GM21367 (cell line): ENCODE measurements around the gene NT5DC1.

Source experiments
- ATAC-seq: cut with Tn5 transposase; IDR thresholded peaks from one replicate; pipeline ENCODE4 v1.9.1; 2021; ENCODE audit not compliant: unreplicated experiment

NT5DC1 gene

DNA sequence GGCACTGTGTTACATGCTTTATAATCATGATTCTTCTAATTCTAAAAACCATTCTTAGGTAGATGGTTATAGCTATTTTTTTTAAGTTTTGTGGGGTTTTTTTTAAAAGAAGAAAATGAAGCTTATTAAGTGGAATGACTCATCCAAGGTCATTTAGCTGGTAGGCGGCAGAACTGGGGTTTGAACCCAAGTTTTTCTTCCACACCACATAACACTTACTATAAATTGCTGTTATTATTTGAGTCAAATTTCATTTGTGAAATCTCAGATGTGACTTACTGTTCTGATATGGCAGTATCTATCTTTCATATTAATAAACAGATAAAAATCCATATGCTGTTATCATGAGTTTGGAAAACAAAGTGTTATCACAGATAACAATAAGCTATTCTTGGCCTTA, 35.7 kb downstream of the NT5DC1 start:
- ATAC-seq = no peak

DNA sequence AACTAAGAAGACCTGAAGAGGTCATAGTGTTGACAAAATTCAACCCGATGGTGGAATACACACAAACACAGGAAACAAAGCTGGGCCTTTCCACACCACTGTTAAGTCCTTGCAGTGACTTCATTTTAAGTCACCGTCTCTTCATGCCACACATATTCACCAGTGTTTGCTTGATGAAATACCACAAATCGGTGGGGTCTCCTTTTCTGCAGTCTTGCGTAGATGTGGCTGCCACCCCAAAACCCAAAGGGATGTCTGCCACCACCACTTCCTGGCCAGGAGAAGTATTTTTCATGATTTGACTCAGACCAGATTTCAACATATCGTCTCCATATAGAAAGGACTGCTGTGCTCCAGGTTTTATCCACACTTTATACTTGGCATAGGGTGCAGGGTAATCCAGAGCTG, 36.3 kb downstream of the NT5DC1 start:
- ATAC-seq = no peak

DNA sequence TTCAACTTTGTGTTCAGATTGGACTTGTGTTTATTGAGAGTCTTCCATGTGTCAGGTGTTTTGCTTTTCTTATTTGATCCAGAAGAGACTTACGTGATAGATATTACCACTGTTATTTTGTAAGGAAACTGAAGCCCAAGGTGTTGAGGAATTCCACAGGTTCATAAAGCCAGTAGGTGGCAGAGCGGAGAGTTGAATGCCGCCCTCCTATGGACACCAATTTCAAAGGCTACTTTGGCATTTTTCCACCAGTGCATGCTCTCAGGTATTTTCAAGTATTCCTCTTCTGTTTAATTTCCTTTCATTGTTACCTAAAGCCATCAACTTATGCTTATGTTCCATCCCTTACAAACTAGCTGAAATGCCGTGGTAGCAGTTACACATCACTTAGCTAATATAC, 39.3 kb downstream of the NT5DC1 start:
- no peak for ATAC-seq

DNA sequence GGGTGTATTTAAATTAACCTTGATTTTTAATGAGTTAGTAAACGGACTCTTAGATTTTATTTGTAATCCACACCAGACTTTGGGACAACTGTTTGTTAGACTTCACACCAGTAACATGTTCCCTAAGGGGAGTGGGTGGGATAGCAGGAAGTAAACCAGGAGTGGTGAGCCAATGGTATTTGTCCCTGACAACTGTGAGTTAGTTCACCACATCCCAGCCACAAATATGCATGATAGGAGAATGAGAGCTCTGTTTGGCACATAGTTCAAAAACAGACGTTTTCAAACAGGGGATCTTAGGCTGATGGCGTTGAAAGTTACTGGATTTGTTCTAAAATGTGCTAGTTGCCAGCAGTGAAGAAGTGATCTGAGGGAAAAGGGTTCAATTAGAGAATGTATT, 44.0 kb downstream of the NT5DC1 start:
- no peak for ATAC-seq

DNA sequence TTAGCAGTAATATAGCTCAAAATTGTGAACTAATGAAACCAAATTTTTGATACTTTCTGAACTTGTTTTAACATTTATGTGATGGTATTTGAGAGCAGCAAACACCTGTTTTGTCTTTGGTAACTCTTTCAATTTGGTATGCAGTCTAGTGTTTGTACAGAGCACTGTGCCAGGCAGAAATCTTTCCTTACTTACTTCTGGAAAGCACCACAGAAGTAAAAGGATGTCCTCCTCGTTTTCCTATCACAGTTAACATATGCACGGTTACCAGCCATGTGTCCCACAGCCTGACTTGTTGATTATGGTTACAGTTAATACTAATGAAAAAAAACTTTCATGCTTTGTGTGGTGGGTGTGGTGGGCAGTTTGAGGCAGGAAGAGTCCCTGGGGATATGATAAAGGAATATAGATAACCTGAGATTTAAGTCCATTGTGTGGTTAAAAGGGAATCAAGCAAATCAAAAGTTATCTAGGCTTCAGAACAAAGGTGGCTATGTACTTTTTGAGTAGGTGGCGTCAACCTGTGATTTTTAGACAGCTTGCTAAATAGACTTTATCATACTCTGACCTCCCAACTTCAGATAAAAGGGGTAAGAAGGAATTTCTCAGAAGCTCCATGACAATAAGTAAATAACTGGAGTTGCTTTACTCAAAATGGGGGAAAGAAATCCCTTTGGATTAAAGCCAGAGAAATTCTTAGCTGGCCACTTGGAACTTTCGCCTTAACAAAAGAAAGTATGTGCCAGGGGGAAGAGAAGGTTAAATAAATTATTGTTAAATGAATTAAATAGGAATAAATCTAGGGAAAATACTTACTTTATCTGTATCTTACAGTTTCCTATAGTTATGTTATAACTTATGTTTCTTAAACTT, 45.4 kb downstream of the NT5DC1 start:
- ATAC-seq = no peak

DNA sequence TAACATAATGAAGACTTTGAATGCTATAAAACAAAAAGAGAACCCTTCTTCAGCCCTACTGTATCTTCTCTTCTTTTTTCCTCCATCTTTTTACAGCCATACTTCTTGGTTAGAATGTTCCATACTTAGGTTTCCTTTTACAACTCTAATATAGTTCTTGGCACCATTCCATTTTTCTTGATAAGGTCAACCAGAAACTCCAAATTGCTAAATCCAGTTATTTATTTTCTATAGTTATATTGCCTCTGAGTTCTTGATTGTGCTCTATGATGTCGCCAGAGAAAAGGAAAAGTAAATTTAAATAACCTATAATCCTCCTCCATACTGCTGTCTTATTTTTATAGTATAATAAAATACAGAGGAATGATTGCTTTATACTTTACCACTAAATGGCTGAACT, 52.0 kb downstream of the NT5DC1 start:
- no peak for ATAC-seq

DNA sequence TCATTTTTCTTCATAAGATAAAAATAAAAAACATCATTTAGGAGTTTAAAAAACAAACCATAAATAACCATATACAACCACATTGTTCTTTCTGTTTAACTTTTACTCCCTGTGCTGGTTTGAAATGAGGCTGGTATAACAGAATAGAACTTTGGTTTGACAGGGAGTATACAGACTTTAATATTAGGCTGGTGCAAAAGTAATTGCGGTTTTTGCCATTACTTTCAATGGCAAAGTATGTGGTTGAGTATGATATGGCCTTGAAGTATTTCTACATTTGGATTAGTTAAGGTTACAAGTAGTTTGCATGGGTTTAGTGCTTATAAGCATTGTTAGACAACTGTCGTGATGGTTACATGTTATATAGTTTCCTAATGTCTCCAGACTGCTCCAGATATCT, 54.2 kb downstream of the NT5DC1 start:
- ATAC-seq = no peak

DNA sequence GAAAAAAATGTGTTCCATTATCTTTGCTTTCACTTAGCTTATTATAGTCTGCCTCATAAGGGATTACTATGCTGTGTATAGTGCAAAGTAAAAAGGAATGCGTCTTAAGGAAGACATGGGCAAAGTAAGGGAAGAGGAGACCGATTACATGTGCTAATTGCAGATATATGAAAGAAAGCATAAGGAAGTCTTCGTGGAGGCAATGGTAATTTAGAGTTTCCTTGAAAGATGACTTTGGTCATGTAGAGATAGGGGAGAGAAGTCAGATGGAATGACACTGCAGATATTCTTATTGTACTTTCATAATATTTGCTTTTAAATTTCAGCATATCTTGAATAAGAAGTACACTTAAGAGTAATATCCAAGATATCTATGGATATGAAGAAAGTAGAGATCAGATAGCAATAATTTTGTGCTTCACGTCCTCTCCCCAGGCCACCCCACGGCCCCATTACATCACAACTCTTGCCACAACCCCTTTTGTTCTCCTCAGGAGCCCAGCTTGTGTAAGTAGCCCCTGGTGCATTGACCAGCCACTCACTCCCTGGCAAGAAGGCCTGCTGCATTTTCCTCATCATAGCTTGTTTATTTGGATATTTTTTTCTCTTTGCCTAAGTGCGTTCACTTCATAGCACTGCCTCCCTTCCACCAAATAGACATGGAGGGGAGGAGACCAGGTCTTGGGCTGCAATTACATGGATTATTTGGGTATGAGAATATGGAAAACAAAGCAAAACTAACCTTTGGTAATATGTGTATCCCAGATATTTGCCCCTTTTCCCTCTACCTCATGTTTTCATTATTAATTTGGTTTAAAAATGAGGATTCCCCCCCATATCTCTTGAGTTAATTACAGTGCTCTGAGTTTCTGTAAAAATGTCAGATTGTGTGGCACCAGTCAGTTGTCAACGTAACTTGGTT, 56.0 kb downstream of the NT5DC1 start:
- ATAC-seq = no peak

DNA sequence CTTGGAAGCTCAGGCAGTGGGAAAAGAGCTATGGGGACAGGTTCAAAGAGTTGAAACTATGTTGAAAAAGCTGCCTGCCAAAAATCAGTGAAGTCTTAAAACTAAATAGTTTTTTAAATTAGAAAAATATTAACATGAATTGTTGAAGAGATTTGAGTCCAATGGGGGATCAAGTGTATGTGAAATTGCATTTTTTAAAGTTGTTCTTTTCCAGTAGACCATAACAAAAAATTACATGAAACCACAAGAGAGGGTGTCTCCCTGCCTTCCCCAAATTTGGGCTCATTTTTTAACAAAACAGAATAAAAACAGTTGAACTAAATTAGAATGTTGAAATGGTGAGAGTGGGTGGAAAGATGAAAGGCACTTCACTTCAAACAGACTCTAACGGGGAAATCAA, 56.7 kb downstream of the NT5DC1 start:
- ATAC-seq = no peak

DNA sequence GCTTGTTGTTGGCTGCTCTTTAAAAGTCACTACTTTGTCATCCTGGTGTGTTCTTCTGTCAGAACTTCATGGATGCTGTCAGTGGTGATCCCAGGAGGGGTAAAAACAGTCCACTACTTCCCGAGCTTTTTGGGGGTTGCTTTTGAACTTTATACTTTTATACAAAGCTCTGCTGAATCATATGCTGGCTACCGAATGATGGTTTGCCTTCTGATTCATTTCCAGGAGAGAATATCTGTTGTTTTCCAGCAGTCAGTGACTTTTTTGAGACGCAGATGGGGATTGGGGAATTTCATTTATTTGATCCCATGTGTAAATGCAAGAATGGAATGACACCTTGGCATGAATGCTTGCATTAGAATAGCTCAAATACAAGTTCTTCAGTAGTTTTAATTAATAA, 58.0 kb downstream of the NT5DC1 start:
- ATAC-seq = no peak

DNA sequence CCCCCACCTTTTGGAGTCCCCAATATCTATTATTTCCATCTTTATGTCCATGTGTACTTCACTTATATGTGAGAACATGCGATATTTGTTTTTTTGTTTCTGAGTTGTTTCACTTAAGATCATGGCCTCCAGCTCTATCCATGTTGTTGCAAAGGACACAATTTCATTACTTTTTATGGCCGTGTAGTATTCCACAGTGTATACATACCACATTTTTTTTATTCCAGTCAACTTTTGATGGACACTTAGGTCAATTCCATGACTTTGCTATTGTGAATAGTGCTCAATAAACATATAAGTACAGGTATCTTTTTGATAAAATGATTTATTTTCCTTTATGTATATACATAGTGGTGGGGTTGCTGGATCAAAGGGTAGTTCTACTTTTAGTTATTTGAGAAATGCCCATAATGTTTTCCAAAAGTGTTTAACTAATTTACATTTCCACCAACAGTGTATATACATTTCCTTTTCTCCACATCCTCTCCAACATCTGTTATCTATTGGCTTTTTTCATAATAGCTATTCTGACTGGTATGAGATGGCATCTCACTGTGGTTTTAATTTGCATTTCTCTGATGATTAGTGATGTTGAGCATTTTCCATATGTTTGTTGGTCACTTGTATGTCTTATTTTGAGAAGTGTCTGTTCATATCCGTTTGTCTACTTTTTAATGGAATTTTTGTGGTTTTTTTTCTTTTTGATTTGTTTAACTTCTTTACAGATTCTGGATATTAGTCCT, 59.3 kb downstream of the NT5DC1 start:
- no peak for ATAC-seq

DNA sequence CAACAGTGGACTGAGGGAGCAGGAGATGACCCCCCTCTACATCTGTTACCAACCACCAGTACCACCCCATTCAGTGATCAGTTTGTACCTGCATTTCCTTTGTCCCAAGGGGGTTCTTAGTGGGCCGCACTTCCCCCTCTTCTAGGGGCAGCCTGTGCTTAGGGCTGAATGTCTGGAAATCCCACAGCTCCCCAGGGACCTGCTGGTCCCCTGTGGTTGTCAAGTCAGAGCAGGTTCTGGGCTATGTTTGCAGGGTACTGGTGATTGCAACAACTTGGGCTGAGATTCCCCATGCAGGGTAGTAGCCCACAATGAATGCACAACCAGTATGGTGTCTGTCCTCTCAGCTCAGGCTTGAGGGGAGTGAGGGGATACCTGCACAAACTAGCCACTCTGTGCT, 64.9 kb downstream of the NT5DC1 start:
- no peak for ATAC-seq

DNA sequence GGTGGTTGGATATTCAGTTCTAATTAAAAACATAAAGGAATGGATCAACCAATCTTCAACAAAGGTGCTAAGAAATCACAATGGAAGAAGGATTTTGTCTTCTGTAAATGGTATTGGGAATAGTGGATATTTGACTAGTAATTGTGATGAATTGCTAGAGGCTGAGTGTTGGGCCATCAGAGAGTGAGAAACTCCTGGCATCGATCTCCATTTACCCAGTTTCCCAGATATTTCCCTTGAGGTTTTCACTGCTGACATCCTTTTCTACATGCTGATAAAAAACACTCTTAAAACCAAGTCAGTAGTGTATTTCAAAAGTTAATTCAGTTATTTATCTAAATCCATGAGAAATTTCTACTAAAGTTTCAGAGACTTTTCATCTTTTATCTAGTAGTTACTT, 65.7 kb downstream of the NT5DC1 start:
- ATAC-seq = no peak

DNA sequence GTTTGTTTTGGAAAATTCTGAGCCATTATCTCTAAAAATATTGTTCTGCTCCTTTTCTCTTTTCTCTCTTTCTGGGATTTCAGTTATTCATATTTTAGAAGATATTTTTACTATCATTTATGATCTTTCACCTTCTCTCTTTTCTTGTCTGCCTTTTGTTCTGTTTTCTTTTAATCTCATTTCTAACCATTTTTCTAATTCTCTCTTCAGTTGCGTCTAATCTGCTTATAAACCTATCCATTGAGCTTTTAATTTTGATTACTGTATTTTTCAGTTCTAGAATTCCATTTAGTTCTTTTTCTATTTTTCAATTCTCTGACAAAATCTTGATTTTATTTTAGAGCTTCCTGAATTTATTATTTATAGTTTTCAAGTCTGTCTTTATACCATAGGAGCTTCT, 67.5 kb downstream of the NT5DC1 start:
- ATAC-seq = no peak

DNA sequence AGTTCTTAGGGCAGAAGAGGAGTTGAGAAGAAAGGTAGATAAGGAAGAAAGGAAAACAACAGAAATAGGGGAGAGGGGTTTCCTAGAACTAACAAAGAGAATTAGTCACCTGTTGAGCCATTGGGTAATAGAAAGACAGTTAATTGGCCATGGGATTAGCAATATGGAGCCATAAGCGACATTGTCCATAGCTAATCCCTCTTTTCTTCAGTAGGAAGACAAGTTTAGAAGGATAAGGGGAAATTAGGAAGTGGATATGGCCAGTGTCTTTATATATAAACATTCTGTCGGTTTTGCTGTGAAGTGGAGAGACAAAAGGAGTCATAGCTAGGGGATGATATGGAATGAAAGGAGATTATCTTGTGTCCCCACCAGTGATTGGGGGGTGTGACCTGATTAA, 69.2 kb downstream of the NT5DC1 start:
- ATAC-seq = no peak

DNA sequence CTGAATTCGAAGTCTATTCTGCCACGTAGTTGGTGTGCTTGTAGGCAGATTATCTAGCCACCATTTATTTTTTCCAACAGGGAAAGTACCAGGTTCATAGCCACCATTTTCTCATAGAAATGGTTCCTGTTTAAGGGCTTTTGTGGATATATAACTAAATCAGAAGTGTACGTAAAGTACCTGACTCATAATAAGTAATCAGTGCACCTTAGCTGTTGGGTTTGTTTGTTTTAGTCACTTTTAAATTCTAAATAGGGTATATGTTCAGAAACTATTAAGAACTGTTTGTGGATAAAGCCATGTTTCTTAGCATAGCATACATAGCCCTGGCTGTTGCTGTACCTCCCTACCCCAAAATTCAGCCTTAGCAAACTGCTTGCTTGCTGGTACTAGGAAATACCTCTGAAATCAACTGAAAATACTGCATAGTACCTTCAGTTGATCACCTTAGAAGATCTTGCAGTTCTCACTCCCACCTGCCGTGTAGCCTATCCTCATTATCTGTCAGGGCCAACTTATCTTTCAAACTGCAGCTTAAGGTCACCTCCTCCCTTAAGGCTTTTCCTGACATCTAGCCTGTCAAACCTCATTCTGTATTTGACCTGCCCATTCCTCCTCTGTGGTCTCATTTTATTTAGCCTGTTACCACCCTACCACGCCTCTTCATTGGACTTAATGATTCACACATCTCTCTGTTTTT, 69.9 kb downstream of the NT5DC1 start:
- no peak for ATAC-seq

DNA sequence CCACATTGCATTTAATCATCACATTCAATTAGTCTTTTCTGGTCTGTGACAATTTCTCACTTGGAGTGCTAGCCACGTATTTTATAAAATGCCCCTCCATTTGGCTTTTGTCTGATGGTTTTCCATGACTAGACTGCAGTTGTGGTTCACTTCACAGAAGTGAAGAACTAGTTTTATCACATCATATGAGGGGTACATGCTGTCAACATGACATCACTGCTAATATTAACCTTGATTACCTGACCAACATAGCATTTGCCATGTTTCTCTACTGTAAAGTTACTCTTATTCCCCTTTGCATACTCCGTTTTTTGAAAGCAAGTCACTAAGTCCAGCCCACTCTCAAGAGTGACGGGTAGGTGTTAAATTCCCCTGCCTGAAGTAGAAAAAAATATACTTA, 73.3 kb downstream of the NT5DC1 start:
- ATAC-seq = no peak

DNA sequence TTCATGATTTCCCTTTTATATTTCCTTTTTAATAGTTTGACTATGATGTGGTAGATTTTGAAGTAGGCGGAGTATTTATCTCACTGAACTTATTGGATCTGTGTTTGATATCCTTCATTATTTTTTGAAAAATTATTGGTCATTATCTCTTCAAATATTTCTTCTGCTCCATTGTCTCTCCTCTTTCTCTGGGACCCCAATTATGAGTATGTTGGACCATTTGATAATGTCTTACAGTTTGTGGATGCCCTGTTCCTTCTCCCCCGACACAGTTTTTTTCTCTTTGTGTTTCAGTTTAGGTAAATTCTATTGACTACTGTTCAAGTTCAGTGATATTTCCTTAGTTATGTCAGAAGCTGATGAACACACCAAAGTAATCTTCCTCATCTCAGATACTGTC, 74.7 kb downstream of the NT5DC1 start:
- ATAC-seq = no peak

DNA sequence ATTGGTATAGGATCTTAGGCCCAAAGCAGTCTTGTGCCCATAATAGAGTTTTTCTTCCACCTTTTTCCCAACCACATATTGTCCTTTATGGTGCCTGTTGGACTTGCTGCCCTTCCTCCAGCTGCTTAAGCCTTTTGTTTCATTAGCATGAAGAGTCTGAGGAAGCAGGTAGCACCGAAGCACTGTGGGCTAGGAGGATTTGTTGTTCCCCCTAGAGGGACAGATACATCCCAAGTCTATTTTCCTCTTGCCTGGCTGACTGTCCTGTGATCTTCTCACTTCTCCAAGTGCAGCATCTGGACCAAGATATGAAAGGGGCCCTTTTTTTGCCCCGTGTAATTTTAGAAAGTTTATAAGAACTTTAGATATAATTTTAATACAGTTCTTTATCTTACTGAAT, 75.9 kb downstream of the NT5DC1 start:
- no peak for ATAC-seq

DNA sequence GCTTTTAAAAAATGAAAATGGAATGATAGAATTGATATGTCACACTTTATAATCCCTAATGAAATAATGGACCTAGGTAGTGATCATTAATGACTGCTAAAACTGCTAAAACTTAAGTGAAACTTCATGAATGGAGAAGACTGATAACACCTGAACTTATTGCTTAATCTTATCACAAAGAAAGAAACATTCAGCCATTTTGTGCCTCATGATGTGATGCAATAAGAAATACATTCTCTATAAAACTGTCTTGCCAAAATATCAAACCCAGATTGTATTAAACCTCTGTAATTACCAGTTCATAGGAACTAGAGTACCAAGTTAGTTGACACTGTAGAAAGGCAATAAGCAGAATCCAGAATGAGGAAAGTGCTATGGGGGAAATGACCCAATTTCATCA, 79.7 kb downstream of the NT5DC1 start:
- ATAC-seq = no peak

DNA sequence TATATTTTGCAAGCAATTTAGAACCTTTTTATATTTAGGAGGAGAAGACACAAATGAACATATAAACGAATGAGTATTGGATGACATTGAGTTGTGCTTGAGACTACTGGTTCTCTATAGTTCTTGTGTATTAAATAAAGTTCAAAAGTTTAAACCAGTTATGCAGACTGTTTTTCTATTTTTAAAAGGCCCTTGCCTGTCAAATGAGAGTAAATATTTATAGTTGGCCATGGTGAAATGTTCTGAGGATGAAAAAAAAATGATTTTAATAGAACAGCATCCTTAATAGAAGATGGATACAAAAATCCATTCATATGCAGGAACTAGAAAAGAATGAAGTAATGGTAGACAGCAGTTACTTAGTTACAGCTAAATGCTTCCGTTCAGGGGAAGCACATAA, 88.8 kb downstream of the NT5DC1 start:
- no peak for ATAC-seq
